Lower leg skin (tissue), 3 donors: ENCODE data around the gene RIMBP3C.
"Not testable (repeated sequence)": the region's sequence is repeated elsewhere in the genome, so short reads cannot be mapped to it uniquely, and the experiment has no call there.

ENCODE experiments used
- CTCF ChIP-seq, 3 donors: fragments of 450-650 bp; IDR thresholded peaks; one replicate each; pipeline ENCODE4 v1.5.1; 2016; ENCODE audit warnings: antibody characterized with exemption in 3 of 3, mild to moderate bottlenecking in 3 of 3, moderate library complexity in 2 of 3
- POLR2A ChIP-seq, 2 donors: fragments of 450-650 bp; IDR thresholded peaks; one replicate each; pipeline ENCODE4 v1.6.1; 2016 to 2017; ENCODE audit warnings: antibody characterized with exemption in 2 of 2, mild to moderate bottlenecking in 1 of 2, moderate library complexity in 1 of 2

GRCh38 chr22:21550678-21551047 lies 598 bp downstream of the RIMBP3C start:
- TF ChIP-seq CTCF, POLR2A (IDR thresholded peaks at IDR 0.05): not testable (repeated sequence)
